DOHH2 (cell line): ENCODE results near the gene FANCL.
"Not testable (repeated sequence)": the region's sequence is repeated elsewhere in the genome, so short reads cannot be mapped to it uniquely, and the experiment has no call there.

Experiments
- H3F3A ChIP-seq: fragments of 200-600 bp; sonication (generic), shearing (Covaris generic); 2 replicates; pipeline ENCODE4 v1.6.0; 2016; ENCODE audit warnings: antibody characterized with exemption, mild to moderate bottlenecking; ENCODE audit not compliant: control insufficient read depth, insufficient read depth
- H3K27ac ChIP-seq: fragments of 200-600 bp; sonication (generic); 2 replicates; pipeline ENCODE4 v1.5.1; 2014; ENCODE audit warnings: low read depth, mild to moderate bottlenecking, low read length, moderate library complexity
- H3K27me3 ChIP-seq: fragments of 200-600 bp; sonication (generic); 2 replicates; pipeline ENCODE4 v1.6.1; 2014; ENCODE audit warnings: mild to moderate bottlenecking, low read length, mixed read lengths; ENCODE audit not compliant: control insufficient read depth
- H3K36me3 ChIP-seq: fragments of 200-600 bp; sonication (generic); 2 replicates; pipeline ENCODE4 v1.6.1; 2014; ENCODE audit warnings: mild to moderate bottlenecking, low read length, moderate library complexity, mixed read lengths; ENCODE audit not compliant: control insufficient read depth
- H3K4me1 ChIP-seq: fragments of 200-600 bp; sonication (generic); 2 replicates; pipeline ENCODE4 v1.6.1; 2014; ENCODE audit warnings: mild to moderate bottlenecking, low read length, mixed read lengths; ENCODE audit not compliant: control insufficient read depth
- H3K4me2 ChIP-seq: fragments of 200-600 bp; sonication (generic); 2 replicates; pipeline ENCODE4 v1.6.0; 2014; ENCODE audit warnings: mild to moderate bottlenecking, low read length, moderate library complexity
- H3K4me3 ChIP-seq: fragments of 200-600 bp; sonication (generic); 2 replicates; pipeline ENCODE4 v1.5.1; 2014; ENCODE audit warnings: mild to moderate bottlenecking, low read length, mixed read lengths
- H3K79me2 ChIP-seq: fragments of 200-600 bp; sonication (generic); 2 replicates; pipeline ENCODE4 v1.6.1; 2014; ENCODE audit warnings: mild to moderate bottlenecking, low read length, mixed read lengths; ENCODE audit not compliant: control insufficient read depth
- H3K9me2 ChIP-seq: fragments of 200-600 bp; sonication (generic); replicated peaks from 2 replicates; pipeline ENCODE4 v1.6.1; 2014; ENCODE audit warnings: mild to moderate bottlenecking, low read length, mixed read lengths; ENCODE audit not compliant: control insufficient read depth
- H3K9me3 ChIP-seq: fragments of 200-600 bp; sonication (generic); 2 replicates; pipeline ENCODE4 v1.6.1; 2014; ENCODE audit warnings: antibody characterized with exemption, low read length, mixed read lengths; ENCODE audit not compliant: control insufficient read depth, insufficient read depth
- H4K20me1 ChIP-seq: fragments of 200-600 bp; sonication (generic); 2 replicates; pipeline ENCODE4 v1.6.0; 2014; ENCODE audit warnings: low read depth, mild to moderate bottlenecking, antibody characterized with exemption, low read length, moderate library complexity; ENCODE audit not compliant: control insufficient read depth, insufficient read depth
- EZH2phosphoT487 ChIP-seq: fragments of 200-600 bp; sonication (generic); IDR thresholded peaks from 2 replicates; pipeline ENCODE4 v1.6.1; 2017; ENCODE audit warnings: borderline replicate concordance, mild to moderate bottlenecking, antibody characterized with exemption, low read length, moderate library complexity, mixed read lengths
- TF ChIP-seq, protein P1 (sequence below): fragments of 200-600 bp; sonication (generic); IDR thresholded peaks from one replicate; pipeline ENCODE4 v1.5.1; 2014; ENCODE audit warnings: antibody characterized with exemption, mild to moderate bottlenecking, low read depth, low read length; ENCODE audit not compliant: poor library complexity, severe bottlenecking

FANCL gene

GRCh38 chr2:58155160-58155778, 85.9 kb downstream of the FANCL start:
- Histone ChIP-seq H3K4me3 (no peak overlapping the region), H4K20me1 (no peaks in the 10 kb centered on the region)

DNA sequence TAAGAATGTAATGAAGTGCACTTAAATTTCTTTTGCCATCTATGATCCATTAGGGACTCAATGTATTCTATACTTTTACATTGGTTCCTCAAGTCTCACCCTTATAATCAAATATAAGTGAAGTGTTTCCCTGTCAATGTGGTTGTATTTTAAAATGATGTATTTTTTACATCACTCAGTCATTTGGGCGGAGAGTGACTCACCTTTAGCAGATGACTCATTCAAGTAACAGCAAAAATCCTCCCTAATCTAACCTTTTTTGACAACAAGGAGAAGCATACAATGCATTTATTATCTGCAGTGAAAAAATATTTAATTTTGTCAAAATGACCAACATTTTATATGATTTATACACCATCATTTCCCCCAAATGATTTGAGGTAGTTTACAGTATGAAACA, 94.4 kb downstream of the FANCL start:
- H3K27ac ChIP-seq = no peak overlapping the region
- H3F3A ChIP-seq = no peaks in the 10 kb centered on the region
- H3K9me3 ChIP-seq = no peaks in the 10 kb centered on the region
- H3K79me2 ChIP-seq = no peaks in the 10 kb centered on the region
- no peak overlapping the region for H3K4me2 ChIP-seq
- no peaks in the 10 kb centered on the region for H4K20me1 ChIP-seq
- H3K4me1 ChIP-seq = no peaks in the 10 kb centered on the region
- no peaks in the 10 kb centered on the region for H3K27me3 ChIP-seq
- TF ChIP-seq, protein P1, sequence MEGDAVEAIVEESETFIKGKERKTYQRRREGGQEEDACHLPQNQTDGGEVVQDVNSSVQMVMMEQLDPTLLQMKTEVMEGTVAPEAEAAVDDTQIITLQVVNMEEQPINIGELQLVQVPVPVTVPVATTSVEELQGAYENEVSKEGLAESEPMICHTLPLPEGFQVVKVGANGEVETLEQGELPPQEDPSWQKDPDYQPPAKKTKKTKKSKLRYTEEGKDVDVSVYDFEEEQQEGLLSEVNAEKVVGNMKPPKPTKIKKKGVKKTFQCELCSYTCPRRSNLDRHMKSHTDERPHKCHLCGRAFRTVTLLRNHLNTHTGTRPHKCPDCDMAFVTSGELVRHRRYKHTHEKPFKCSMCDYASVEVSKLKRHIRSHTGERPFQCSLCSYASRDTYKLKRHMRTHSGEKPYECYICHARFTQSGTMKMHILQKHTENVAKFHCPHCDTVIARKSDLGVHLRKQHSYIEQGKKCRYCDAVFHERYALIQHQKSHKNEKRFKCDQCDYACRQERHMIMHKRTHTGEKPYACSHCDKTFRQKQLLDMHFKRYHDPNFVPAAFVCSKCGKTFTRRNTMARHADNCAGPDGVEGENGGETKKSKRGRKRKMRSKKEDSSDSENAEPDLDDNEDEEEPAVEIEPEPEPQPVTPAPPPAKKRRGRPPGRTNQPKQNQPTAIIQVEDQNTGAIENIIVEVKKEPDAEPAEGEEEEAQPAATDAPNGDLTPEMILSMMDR = no peak
- no peak for TF ChIP-seq EZH2phosphoT487
- no peak overlapping the region for H3K4me3 ChIP-seq
- H3K9me2 ChIP-seq = no peaks in the 10 kb centered on the region
- no peaks in the 10 kb centered on the region for H3K36me3 ChIP-seq

More at GRCh38 chr2:58155160-58155778, 85.9 kb downstream of the FANCL start:
- TF ChIP-seq EZH2phosphoT487 = no peak
- TF ChIP-seq, protein P1 = no peak
- Histone ChIP-seq H3K27me3 (no peaks in the 10 kb centered on the region), H3K27ac (no peak overlapping the region), H3K79me2 (no peaks in the 10 kb centered on the region), H3F3A (no peaks in the 10 kb centered on the region), H3K36me3 (peaks cover 35% of the 10 kb centered on the region), H3K4me1 (no peaks in the 10 kb centered on the region), H3K9me3 (no peaks in the 10 kb centered on the region), H3K9me2 (no peaks in the 10 kb centered on the region), H3K4me2 (no peak overlapping the region)

DNA sequence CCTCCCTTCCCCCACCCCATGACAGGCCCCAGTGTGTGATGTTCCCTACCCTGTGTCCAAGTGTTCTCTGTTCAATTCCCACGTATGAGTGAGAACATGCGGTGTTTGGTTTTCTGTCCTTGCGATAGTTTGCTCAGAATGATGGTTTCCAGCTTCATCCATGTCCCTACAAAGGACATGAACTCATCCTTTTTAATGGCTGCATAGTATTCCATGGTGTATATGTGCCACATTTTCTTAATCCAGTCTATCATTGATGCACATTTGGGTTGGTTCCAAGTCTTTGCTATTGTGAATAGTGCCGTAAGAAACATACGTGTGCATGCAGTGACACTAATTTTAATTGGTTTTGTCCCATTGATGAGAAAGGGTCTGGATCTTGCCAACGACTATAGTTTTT, 95.4 kb downstream of the FANCL start:
- not testable (repeated sequence) for H3K79me2 ChIP-seq

GRCh38 chr2:58140508-58141072, 100.5 kb downstream of the FANCL start:
- no peaks in the 10 kb centered on the region for H3F3A ChIP-seq
- H3K36me3 ChIP-seq = no peaks in the 10 kb centered on the region
- no peaks in the 10 kb centered on the region for H3K9me3 ChIP-seq
- no peak for TF ChIP-seq EZH2phosphoT487
- TF ChIP-seq, protein P1 = no peak
- no peaks in the 10 kb centered on the region for H3K79me2 ChIP-seq
- H3K27ac ChIP-seq = no peak overlapping the region
- H3K4me2 ChIP-seq = no peak overlapping the region
- H4K20me1 ChIP-seq = no peaks in the 10 kb centered on the region
- H3K4me1 ChIP-seq = no peaks in the 10 kb centered on the region
- no peaks in the 10 kb centered on the region for H3K9me2 ChIP-seq
- H3K27me3 ChIP-seq = no peaks in the 10 kb centered on the region
- no peak overlapping the region for H3K4me3 ChIP-seq

More for the DNA sequence above, 95.4 kb downstream of the FANCL start:
- not testable (repeated sequence) for H3K4me1 ChIP-seq, H3K9me2 ChIP-seq, H3K27ac ChIP-seq, H3K27me3 ChIP-seq, H3K9me3 ChIP-seq, H3K36me3 ChIP-seq, H3K4me2 ChIP-seq, H3F3A ChIP-seq, H3K4me3 ChIP-seq, H4K20me1 ChIP-seq
